ENCODE results near the gene DNTT.

Gene DNTT

GRCh38 chr10:96377816-96378294, 73.6 kb downstream of the DNTT start:
- DNase-seq (ENCODE audit: low spot score), result no peak

- no peak for DNase-seq (ENCODE audit: low spot score)
Measured at GRCh38 chr10:96378741-96379140, 74.5 kb downstream of the DNTT start.

GRCh38 chr10:96379758-96380157, 75.5 kb downstream of the DNTT start:
- DNase-seq (ENCODE audit: low spot score), result no peak

- DNase-seq (ENCODE audit: low spot score), result no peak
Measured at GRCh38 chr10:96380821-96381220, 76.6 kb downstream of the DNTT start.

GRCh38 chr10:96384506-96384905, 80.3 kb downstream of the DNTT start:
- DNase-seq (ENCODE audit: low spot score), result no peak

GRCh38 chr10:96387161-96387560, 82.9 kb downstream of the DNTT start:
- DNase-seq (ENCODE audit: low spot score), result no peak

GRCh38 chr10:96387601-96388000, 83.4 kb downstream of the DNTT start:
- DNase-seq (ENCODE audit: low spot score), result no peak

All from CD4-positive, alpha-beta T cell treated with Interleukin-2 at 100 ng/mL for 4 hours (primary cell).